Glutamatergic neuron (in vitro differentiated cells): Measurements from ENCODE around the gene C19orf73. TPM values are rescaled to one million over a fixed set of nuclear protein-coding genes. Genes with fewer than 3 reads are reported as not detected.

Experiments
- DNase-seq: peaks from one replicate; pipeline ENCODE4 v3.0.0; 2022
- H3K27ac Mint-ChIP-seq: one replicate; pipeline ENCODE4 v1.8.0; 2020; ENCODE audit warnings: mild to moderate bottlenecking, mixed read lengths, inconsistent platforms; ENCODE audit not compliant: unreplicated experiment
- H3K27me3 Mint-ChIP-seq: one replicate; pipeline ENCODE4 v1.8.0; 2020; ENCODE audit warnings: mild to moderate bottlenecking, moderate library complexity, mixed read lengths, inconsistent platforms; ENCODE audit not compliant: unreplicated experiment
- H3K36me3 Mint-ChIP-seq: one replicate; pipeline ENCODE4 v1.8.0; 2020; ENCODE audit warnings: mild to moderate bottlenecking, mixed read lengths, inconsistent platforms; ENCODE audit not compliant: unreplicated experiment
- H3K4me1 Mint-ChIP-seq: one replicate; pipeline ENCODE4 v1.8.0; 2020; ENCODE audit warnings: mild to moderate bottlenecking, low read depth, mixed read lengths, inconsistent platforms; ENCODE audit not compliant: unreplicated experiment
- H3K4me3 Mint-ChIP-seq: one replicate; pipeline ENCODE4 v1.8.0; 2020; ENCODE audit warnings: mild to moderate bottlenecking, mixed read lengths, inconsistent platforms; ENCODE audit not compliant: unreplicated experiment
- H3K9me3 Mint-ChIP-seq: one replicate; pipeline ENCODE4 v1.8.0; 2020; ENCODE audit warnings: mild to moderate bottlenecking, moderate library complexity, mixed read lengths, inconsistent platforms; ENCODE audit not compliant: unreplicated experiment
- CTCF ChIP-seq: fragments of 200-600 bp; sonication (generic); IDR thresholded peaks from one replicate; pipeline ENCODE4 v1.5.0; 2021; ENCODE audit not compliant: partially characterized antibody, unreplicated experiment
- long read RNA-seq: library from polyadenylated mRNA; unstranded; transcript quantifications from one replicate; pipeline ENCODE4 v2.0.0, GENCODE V29; 2020; ENCODE audit not compliant: unreplicated experiment
- total RNA-seq: library from RNA; stranded (reverse); fragmentation: NEBNext Ultra II Directional; extraction: Animal tissue kit (Norgen Biotek cat#: 25700); gene quantifications from one replicate; pipeline ENCODE4 v1.2.1, GENCODE V29; 2021; ENCODE audit not compliant: unreplicated experiment

The C19orf73 gene
- total RNA-seq, result 3.2 TPM
- long read RNA-seq, partial matches to known transcripts, result 0 of 3 reads
- long read RNA-seq, other reads (novel, unspliced or antisense), result 0 of 3 reads

DNA sequence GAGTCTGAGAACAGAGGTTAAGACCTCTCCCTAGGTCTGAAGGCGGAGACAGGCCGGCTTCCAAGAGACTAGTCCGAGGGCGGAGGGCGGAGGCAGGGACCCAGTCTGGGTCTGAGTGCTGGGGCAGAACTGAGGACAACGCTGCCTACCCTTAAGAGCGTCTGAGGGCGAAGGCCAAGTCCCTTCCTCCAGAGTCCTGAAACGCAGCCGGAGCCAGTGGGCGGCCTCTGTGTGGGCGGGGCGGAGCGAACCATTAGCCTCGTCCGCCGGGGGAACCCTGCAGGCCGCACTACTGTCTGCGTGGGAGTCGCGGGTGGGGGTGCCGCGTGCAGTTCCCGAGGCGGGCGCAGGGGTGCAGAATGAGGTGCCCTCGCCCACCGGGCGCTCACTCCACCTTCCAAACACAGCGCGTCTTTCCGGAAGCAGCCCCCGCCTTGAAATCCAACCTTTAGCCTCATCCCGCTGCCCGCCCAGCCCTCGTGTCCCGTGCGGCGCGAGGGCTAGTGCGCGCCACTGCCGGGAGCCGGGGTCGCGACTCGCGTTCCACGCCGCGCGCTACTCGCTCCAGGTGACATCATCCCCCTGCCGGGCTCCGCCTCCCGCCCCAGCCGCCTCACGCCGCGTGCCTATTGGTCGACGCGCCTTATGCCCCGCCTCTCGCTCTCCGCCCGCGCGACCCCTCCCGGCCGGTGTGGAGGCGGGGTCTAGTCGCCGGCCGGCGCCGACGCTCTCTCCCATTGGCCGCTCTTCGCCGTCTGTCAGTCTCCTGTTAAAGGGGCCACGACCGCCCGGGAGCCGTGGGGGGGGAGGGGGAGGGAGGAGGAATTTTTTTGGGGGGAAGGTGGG is at the start of gene C19orf73:
C19orf73 (minus strand) TSS at position 579 of the 846 bp plus-strand sequence; CDS start at position 458, 121 bp downstream.
- Mint-ChIP-seq H3K4me1 (peaks cover 24% of the 10 kb centered on the region), H3K4me3 (peak within 1 kb of the TSS; percentile 93), H3K9me3 (peaks cover 16% of the 10 kb centered on the region), H3K36me3 (peaks cover 12% of the 10 kb centered on the region), H3K27me3 (peaks cover 25% of the 10 kb centered on the region), H3K27ac (peak within 1 kb of the TSS; percentile 86)
- peak; percentile 39 for TF ChIP-seq CTCF
- DNase-seq, result peak; percentile 97

DNA sequence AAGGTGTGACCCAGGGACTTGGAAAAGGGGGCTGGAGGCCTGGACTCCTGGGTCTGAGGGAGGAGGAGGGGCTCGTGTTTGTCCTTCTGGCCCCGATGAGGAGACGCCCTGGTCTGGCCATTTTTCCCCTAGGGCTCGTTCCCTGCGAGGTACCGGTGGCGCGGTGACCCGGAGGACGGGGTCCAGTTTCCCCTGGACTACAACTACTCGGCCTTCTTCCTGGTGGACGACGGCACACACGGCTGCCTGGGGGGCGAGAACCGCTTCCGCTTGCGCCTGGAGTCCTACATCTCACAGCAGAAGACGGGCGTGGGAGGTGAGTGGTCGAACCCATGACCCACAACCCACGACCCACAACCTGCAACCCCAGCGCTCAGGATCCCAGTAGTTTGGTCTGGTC is 49.5 kb upstream of the C19orf73 start:
- DNase-seq, result no peak
- no peak for TF ChIP-seq CTCF
- H3K4me3 Mint-ChIP-seq, result no peak overlapping the region
- H3K27ac Mint-ChIP-seq, result no peak overlapping the region
- no peaks in the 10 kb centered on the region for H3K36me3 Mint-ChIP-seq
- H3K4me1 Mint-ChIP-seq, result no peaks in the 10 kb centered on the region
- H3K27me3 Mint-ChIP-seq, result peaks cover 8% of the 10 kb centered on the region
- H3K9me3 Mint-ChIP-seq, result peaks cover 3% of the 10 kb centered on the region

DNA sequence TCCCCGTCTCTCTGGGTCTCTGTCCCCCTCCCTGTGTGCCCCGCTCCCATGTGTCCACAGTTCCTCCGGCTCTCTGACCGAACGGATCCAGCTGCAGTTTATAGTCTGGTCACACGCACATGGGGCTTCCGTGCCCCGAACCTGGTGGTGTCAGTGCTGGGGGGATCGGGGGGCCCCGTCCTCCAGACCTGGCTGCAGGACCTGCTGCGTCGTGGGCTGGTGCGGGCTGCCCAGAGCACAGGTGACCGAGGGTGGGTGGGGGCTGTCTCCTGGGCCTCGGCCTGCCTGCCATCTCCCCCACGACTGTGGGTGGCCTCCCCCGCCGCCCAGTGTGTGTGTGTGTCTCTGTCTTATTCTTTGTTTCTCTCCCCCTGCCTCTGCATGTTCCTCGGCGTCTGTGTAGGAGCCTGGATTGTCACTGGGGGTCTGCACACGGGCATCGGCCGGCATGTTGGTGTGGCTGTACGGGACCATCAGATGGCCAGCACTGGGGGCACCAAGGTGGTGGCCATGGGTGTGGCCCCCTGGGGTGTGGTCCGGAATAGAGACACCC is 49.0 kb upstream of the C19orf73 start:
- no peak overlapping the region for H3K4me3 Mint-ChIP-seq

GRCh38 chr19:49165865-49166301 is 46.9 kb upstream of the C19orf73 start:
- TF ChIP-seq CTCF, result no peak
- DNase-seq, result peak; percentile 20
- H3K9me3 Mint-ChIP-seq, result peaks cover 3% of the 10 kb centered on the region
- peaks cover 7% of the 10 kb centered on the region for H3K27me3 Mint-ChIP-seq
- H3K36me3 Mint-ChIP-seq, result no peaks in the 10 kb centered on the region
- no peak overlapping the region for H3K4me3 Mint-ChIP-seq
- H3K27ac Mint-ChIP-seq, result no peak overlapping the region
- no peaks in the 10 kb centered on the region for H3K4me1 Mint-ChIP-seq

More for the DNA sequence above, 49.0 kb upstream of the C19orf73 start:
- Mint-ChIP-seq H3K9me3 (peaks cover 3% of the 10 kb centered on the region), H3K4me1 (no peaks in the 10 kb centered on the region), H3K36me3 (no peaks in the 10 kb centered on the region), H3K27ac (no peak overlapping the region), H3K27me3 (peaks cover 8% of the 10 kb centered on the region)
- DNase-seq, result no peak
- TF ChIP-seq CTCF, result no peak
